Loucy (cell line): ENCODE measurements around the gene TANGO2.

ENCODE experiments used
- H2AFZ ChIP-seq: fragments of 200-600 bp; sonication (generic); 2 replicates; pipeline ENCODE4 v1.6.0; 2016; ENCODE audit warnings: antibody characterized with exemption, mild to moderate bottlenecking, low read length, moderate library complexity
- H3F3A ChIP-seq: fragments of 200-600 bp; 2 replicates; pipeline ENCODE4 v1.6.0; 2016; ENCODE audit warnings: antibody characterized with exemption, low read depth, mild to moderate bottlenecking
- H3K27me3 ChIP-seq: fragments of 200-600 bp; sonication (generic); 2 replicates; pipeline ENCODE4 v1.6.1; 2014; ENCODE audit warnings: low read length, mild to moderate bottlenecking; ENCODE audit not compliant: insufficient read depth, poor library complexity, severe bottlenecking
- H3K36me3 ChIP-seq: fragments of 200-600 bp; sonication (generic); 2 replicates; pipeline ENCODE4 v1.6.1; 2016; ENCODE audit warnings: low read length; ENCODE audit not compliant: insufficient read depth
- H3K4me1 ChIP-seq: fragments of 200-600 bp; sonication (generic); 2 replicates; pipeline ENCODE4 v1.5.1; 2014; ENCODE audit warnings: low read length, mild to moderate bottlenecking; ENCODE audit not compliant: insufficient read depth, poor library complexity, severe bottlenecking
- H3K4me2 ChIP-seq: fragments of 200-600 bp; sonication (generic); 2 replicates; pipeline ENCODE4 v1.6.0; 2014; ENCODE audit warnings: antibody characterized with exemption, low read length, low read depth, mild to moderate bottlenecking; ENCODE audit not compliant: poor library complexity, severe bottlenecking
- H3K4me3 ChIP-seq: fragments of 200-600 bp; sonication (generic); 2 replicates; pipeline ENCODE4 v1.5.1; 2014; ENCODE audit warnings: low read length, mild to moderate bottlenecking, mixed read lengths; ENCODE audit not compliant: poor library complexity, severe bottlenecking
- H3K79me2 ChIP-seq: fragments of 200-600 bp; sonication (generic); 2 replicates; pipeline ENCODE4 v1.6.1; 2014; ENCODE audit warnings: low read length; ENCODE audit not compliant: insufficient read depth
- H3K9ac ChIP-seq: fragments of 200-600 bp; sonication (generic); 2 replicates; pipeline ENCODE4 v1.6.0; 2014; ENCODE audit warnings: mild to moderate bottlenecking, low read depth, low read length, moderate library complexity; ENCODE audit not compliant: poor library complexity, severe bottlenecking
- H3K9me2 ChIP-seq: fragments of 200-600 bp; sonication (generic); replicated peaks from 2 replicates; pipeline ENCODE4 v1.6.1; 2016; ENCODE audit warnings: low read depth, low read length, mixed read lengths
- H3K9me3 ChIP-seq: fragments of 200-600 bp; sonication (generic); 2 replicates; pipeline ENCODE4 v1.6.1; 2014; ENCODE audit warnings: mild to moderate bottlenecking, antibody characterized with exemption, low read length, low read depth; ENCODE audit not compliant: insufficient read depth
- H4K20me1 ChIP-seq: fragments of 200-600 bp; sonication (generic); 2 replicates; pipeline ENCODE4 v1.6.0; 2014; ENCODE audit warnings: antibody characterized with exemption, low read length, mild to moderate bottlenecking; ENCODE audit not compliant: insufficient read depth, poor library complexity, severe bottlenecking
- CTCF ChIP-seq: fragments of 200-600 bp; sonication (generic); conservative IDR thresholded peaks from 2 replicates; pipeline ENCODE4 v1.5.1; 2014; ENCODE audit warnings: mild to moderate bottlenecking, antibody characterized with exemption, low read length
- EZH2phosphoT487 ChIP-seq: fragments of 200-600 bp; IDR thresholded peaks from 2 replicates; pipeline ENCODE4 v1.6.1; 2018; ENCODE audit warnings: antibody characterized with exemption, mild to moderate bottlenecking, moderate library complexity, borderline replicate concordance

TANGO2 gene

GRCh38 chr22:20115691-20116375, 94.9 kb downstream of the TANGO2 start, which contains the start of gene RANBP1:
Gene RANBP1, plus strand, starts transcription at chr22:20116104. Its CDS starts 81 bp downstream, at chr22:20116185.
- peak within 1 kb of the TSS; percentile 89 for H3K4me2 ChIP-seq
- peak within 1 kb of the TSS; percentile 75 for H2AFZ ChIP-seq
- peaks cover 38% of the 10 kb centered on the region for H3K4me1 ChIP-seq
- H3F3A ChIP-seq = no peaks in the 10 kb centered on the region
- no peaks in the 10 kb centered on the region for H3K27me3 ChIP-seq
- peaks cover 49% of the 10 kb centered on the region; the same call in 1 of the 2 replicates for H3K36me3 ChIP-seq
- H3K9me2 ChIP-seq = no peaks in the 10 kb centered on the region
- peak within 1 kb of the TSS; percentile 98 for H3K4me3 ChIP-seq
- H3K9me3 ChIP-seq = no peaks in the 10 kb centered on the region
- peak within 1 kb of the TSS; percentile 98 for H3K9ac ChIP-seq
- no peak for TF ChIP-seq EZH2phosphoT487
- TF ChIP-seq CTCF = no peak
- peaks cover 41% of the 10 kb centered on the region for H4K20me1 ChIP-seq
- H3K79me2 ChIP-seq = peaks cover 68% of the 10 kb centered on the region

- peaks cover 50% of the 10 kb centered on the region; the same call in 1 of the 2 replicates for H3K36me3 ChIP-seq
- H2AFZ ChIP-seq = peak overlapping the region; percentile 75
Observed at GRCh38 chr22:20116376-20116950, 95.6 kb downstream of the TANGO2 start.

More at GRCh38 chr22:20116376-20116950, 95.6 kb downstream of the TANGO2 start:
- peak overlapping the region; percentile 98 for H3K9ac ChIP-seq
- H3K4me2 ChIP-seq = peak overlapping the region; percentile 89
- peaks cover 46% of the 10 kb centered on the region for H4K20me1 ChIP-seq
- H3F3A ChIP-seq = no peaks in the 10 kb centered on the region
- peaks cover 40% of the 10 kb centered on the region for H3K4me1 ChIP-seq
- TF ChIP-seq EZH2phosphoT487 (no peak), CTCF (no peak)
- H3K9me2 ChIP-seq = no peaks in the 10 kb centered on the region
- no peaks in the 10 kb centered on the region for H3K9me3 ChIP-seq
- H3K79me2 ChIP-seq = peaks cover 74% of the 10 kb centered on the region
- H3K4me3 ChIP-seq = peak overlapping the region; percentile 98
- H3K27me3 ChIP-seq = no peaks in the 10 kb centered on the region
